Dedifferentiated amniotic fluid mesenchymal stem cell (primary cell): Measurements from ENCODE around the gene SAP30BP.
"Not testable (repeated sequence)": the region's sequence is repeated elsewhere in the genome, so short reads cannot be mapped to it uniquely, and the experiment has no call there.

ENCODE experiments used
- DNase-seq: peaks from one replicate; pipeline ENCODE4 v3.0.0-alpha.2; 2016; ENCODE audit errors: extremely low spot score

The SAP30BP gene

DNA sequence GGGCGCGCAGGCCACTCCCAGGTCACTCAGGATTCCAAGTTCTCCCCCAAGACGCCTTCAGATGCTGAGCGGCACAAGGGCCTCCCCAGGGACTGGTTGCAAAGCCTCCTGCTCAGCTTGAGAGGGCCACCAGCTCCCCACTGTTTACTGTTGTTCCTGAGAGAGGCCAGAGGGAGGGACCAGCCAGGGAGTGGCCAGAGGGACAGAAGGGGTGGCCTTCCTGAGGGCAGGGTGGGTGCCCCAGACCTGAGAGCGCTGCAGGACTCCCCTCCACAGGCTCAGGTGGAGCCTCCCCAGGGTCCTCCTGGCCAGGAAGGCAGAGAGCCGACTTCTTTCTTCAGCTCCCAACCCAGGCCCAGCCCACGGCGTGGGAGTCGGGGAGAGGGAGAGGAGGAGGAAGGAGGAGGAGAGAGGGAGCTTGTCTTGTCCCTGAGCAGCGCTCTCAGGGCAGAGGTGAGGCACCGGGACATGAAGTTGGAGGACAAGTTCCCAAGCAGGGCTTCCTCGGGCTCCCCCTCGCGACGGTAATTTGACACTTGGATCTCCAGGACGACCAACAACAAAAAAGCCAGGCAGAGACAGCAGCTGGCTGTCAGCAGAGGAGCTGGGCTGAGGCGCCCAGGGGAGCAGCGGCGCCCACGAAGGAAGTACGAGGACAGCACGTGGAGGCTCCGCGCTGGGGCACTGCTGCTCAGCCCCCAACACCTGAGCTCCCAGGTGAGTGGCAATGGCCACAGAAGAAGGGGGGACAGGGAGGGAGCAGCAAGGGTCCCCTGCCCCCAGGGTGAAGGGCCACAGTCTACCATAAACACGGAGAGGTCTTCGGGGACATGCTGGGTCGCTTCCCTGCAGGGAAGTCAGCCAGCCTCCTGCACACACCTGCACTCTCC lies 33.4 kb upstream of the SAP30BP start:
- peak; percentile 95 for DNase-seq

GRCh38 chr17:75634376-75634740 lies 32.8 kb upstream of the SAP30BP start:
- DNase-seq, result no peak

- DNase-seq, result no peak
These were observed 32.2 kb upstream of the SAP30BP start for GRCh38 chr17:75634754-75635609.

DNA sequence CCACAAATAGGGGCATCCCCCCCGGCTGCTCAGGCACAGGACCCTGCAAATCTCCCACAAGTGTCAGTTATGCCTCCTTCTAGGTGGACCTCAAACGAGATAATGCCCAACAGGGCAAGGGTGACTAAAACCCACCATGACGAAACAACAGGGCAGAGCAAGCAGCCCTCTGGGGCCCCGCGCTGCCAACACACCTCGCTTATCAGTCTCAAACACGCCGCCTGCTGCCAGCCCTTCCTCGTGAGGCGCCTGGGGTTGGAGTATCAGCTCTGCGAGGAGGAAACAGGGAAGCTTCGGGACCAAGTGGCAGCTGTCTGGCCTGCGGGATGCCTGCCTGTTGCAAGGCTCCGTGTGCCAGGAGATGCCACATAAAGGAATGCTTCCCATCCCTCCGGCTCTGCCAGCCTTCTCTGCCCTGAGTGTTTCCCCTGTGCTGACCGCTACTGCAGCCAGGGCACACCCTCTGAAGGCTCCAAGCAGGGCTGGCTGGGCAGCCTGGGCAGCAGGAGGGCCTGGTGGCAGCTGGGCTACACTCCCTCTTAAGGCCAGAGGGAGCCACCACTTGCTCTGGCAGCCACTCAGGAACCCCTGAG lies 31.4 kb upstream of the SAP30BP start:
- no peak for DNase-seq

GRCh38 chr17:75636381-75637142 lies 30.6 kb upstream of the SAP30BP start:
- no peak for DNase-seq

DNA sequence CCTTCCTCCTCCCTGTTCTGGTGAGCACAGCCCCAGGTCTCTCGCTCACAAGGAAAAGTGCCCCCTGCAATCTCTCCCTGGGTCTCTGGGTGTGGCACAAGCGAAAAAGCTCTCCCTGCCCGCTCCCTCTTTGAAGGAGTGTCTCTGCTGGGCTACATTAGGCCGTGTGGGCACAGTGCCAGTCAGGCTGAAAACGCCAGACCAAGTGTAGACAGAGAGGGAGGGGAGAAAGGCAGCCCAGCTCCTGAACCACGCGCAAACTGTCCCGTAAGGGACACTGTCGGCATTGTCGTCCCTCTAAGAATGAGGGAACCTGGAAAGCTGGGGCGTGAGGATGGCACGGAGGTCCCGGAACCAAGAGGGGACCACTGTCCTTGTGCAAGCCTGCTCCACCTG lies 30.0 kb upstream of the SAP30BP start:
- no peak for DNase-seq

DNA sequence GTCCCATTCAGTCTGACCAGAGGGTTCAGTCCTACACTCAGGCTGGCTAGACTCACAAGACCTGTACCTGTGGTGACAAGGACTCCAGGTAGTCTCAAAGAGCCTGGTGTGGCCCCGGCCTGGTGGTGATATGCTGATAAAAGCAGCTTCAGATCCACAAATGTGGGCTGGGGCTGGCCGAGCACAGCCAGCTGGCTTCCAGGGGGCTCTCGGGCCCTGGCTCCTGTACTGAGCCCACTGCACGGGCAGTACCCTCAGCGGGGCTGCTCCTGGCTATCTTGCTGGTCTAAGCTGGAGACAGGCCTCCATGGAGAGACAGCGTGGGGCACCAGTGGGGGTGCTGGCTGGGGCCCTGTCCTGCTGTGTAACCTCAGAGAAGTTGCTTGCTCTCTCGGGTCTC lies 29.6 kb upstream of the SAP30BP start:
- DNase-seq, result no peak

- DNase-seq, result not testable (repeated sequence)
These were observed 29.1 kb upstream of the SAP30BP start for GRCh38 chr17:75638039-75638438.

DNA sequence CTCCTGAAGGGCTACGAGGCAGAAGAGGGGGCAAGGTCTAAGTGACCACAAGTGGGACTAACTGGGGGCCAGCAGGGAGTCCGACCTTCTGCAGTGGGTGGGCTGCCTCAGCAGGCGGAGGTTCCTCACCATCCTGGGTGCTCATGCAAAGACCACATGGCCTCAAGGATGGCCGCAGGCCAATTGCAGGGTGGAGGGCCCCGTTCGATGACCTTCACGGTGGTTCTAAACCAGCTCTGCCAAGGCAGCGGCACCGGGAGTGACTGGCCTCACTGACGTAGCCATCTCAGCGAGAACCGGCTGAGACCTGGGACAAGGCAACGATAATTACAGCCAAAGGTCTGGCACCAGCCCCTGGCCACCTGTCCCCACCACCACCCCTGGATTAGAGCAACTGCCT lies 28.2 kb upstream of the SAP30BP start:
- no peak for DNase-seq

DNA sequence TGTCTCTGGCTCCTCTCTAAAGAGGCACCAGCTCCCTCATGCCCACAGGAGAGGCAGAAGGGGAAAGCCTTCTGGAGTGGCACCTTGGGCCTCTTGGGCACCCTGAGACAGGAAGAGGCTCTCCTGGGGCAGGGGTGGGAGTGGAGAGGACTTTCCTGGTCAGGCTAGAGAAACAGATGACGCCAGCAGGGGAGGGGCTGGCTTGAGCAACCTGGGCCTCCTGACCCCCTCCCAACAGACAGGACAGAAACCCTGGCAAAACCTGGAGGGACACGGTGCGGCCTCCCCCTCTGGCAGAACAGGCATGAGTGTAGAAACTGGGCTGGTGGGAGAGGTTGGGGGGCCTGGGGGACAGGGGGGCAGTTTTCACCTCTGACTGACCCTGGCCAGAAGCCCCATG lies 27.8 kb upstream of the SAP30BP start:
- DNase-seq, result no peak

GRCh38 chr17:75639771-75640555 lies 27.2 kb upstream of the SAP30BP start:
- no peak for DNase-seq

DNA sequence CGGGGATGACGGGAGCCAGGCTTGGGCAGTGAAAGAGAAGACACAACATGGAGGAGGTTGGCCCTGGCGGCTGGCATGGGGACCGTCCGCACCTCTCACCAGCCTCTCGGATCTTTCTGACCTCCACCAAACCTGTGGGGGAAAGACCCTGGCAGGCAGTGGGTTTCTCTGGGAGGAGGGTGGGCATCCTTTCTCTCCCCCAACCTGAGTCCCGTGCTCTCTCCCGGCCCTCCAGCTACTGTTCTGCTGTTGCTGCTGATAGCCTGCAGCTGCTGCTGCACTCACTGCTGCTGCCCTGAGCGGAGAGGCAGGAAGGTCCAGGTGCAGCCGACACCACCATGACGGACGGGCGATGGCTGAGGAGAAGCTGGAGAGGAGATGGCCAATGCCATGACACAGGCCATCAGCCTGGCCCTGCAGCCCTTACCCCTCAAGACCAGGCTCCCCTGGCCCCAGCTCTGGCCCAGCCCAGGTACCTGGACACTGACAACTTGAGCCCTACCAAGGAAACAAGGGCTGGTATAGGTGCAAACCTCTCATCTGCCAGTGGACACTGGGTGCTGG lies 26.5 kb upstream of the SAP30BP start:
- DNase-seq, result no peak

DNA sequence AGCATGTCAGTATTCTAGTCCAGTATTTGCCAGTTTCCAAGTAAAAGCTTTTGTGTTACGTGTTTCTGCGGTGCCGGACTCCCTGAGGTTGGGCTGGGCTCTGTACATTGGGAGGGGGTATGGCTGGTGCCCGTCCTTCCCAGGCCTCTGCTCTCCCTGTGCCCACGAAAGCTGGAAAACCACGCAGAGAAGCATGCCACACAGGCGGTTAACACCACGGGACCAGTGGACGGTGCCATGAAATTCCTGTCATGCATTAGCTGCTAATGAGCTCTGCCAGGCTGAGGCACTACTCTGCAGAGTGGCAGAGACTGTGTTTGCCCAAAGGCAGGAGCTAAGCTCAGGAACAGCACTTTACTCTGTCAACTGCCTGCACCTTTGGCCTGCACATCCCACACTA lies 25.8 kb upstream of the SAP30BP start:
- DNase-seq, result no peak

GRCh38 chr17:75642182-75642783 lies 24.9 kb upstream of the SAP30BP start:
- no peak for DNase-seq

GRCh38 chr17:75642784-75643642 lies 24.1 kb upstream of the SAP30BP start:
- DNase-seq, result no peak

DNA sequence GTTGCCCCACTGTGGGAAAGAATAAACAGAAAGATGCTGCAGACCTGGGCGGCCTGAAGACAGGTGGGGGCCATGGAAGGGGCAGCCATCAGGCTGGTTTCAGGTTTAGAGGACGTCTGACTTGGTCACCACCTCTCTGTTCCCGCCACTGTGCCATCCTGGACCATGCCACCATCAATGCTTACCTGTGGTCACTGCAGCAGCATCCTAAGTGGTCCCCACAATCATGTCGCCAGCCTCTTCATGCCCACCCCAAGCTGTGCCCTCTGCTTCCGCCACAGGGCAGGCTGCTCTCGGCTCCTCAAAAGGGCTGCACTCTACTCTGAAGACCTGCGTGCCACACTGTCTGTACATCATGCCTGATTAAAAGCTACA lies 23.5 kb upstream of the SAP30BP start:
- no peak for DNase-seq

DNA sequence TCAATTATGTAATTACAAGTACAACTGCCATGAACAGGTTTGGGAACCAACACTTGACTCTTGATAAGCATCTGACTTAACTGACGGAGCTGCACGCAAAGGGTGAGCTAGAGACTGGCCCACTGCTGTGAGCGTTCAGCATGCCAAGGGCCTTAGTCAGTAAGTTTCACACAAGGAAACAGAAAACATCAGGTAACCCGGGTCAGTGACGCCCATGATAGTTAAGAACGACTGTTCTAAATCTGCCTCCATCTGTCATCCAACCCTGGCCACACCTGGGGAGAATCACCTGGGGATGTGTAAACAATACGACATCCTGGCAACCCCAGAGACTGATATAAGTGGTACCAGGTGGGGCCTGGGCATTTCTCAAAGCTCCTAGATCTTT lies 21.6 kb upstream of the SAP30BP start:
- DNase-seq, result no peak

- no peak for DNase-seq
These were observed 21.1 kb upstream of the SAP30BP start for GRCh38 chr17:75645889-75646637.

DNA sequence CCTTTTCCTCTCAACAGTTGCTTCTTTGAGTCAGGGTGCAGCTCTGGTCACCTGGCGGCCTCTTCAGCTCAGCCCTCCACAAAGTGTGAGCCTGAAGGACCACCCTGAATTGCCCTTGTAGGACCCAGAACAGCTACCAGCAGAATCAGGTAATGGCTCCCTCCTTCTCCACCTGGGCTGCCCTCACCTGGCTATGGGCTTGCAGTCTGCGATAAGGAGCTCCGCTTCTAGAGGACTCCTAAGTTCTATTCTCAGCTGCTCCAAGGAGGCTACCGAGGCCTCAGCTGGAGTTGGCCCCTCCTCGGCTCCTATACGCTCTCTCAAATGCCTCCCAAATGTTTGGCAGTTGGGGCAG lies 20.5 kb upstream of the SAP30BP start:
- no peak for DNase-seq
